T47D (cell line): Measurements from ENCODE around the gene CCDC15.

Experiments used
- DNase-seq, 2 experiments: peaks; one replicate each; pipeline versions ENCODE4 v3.0.0 to v3.0.0-alpha.2; 2011 to 2012; ENCODE audit warnings: low read depth in 1 of 2, low spot score in 1 of 2
- JUND ChIP-seq: IDR thresholded peaks from 2 replicates; pipeline ENCODE4 v1.6.1; 2012; ENCODE audit warnings: low read depth
- in situ Hi-C: cut with HindIII; loops from 2 replicates; pipeline ENCODE4 v1.10.0; 2016; ENCODE audit warnings: low sequenced_read_pairs, low pct_unique_long_range_greater_than_20kb

CCDC15 gene

GRCh38 chr11:124928942-124929665 is 24.9 kb upstream of the CCDC15 start:
- in situ Hi-C loops = no loop called here
- TF ChIP-seq JUND = no peak
- no peak for DNase-seq

- TF ChIP-seq JUND = no peak
- in situ Hi-C loops = no loop called here
Measured at GRCh38 chr11:124930799-124931198, 23.2 kb upstream of the CCDC15 start.

GRCh38 chr11:124934862-124935547 is 19.0 kb upstream of the CCDC15 start:
- DNase-seq = no peak
- in situ Hi-C loops = no loop called here
- no peak for TF ChIP-seq JUND

More at GRCh38 chr11:124930799-124931198, 23.2 kb upstream of the CCDC15 start:
- no peak for DNase-seq

GRCh38 chr11:124935548-124936514 is 18.2 kb upstream of the CCDC15 start, which contains the start of gene HEPACAM:
TSS of gene HEPACAM (minus strand) at chr11:124936047. CDS start at chr11:124936006, 41 bp downstream.
- no peak for DNase-seq
- TF ChIP-seq JUND = no peak
- in situ Hi-C loops = no loop called here

- in situ Hi-C loops = no loop called here
- no peak for TF ChIP-seq JUND
- no peak for DNase-seq
Measured at GRCh38 chr11:124937336-124937935, 16.6 kb upstream of the CCDC15 start.

- no peak for TF ChIP-seq JUND
- in situ Hi-C loops = no loop called here
- DNase-seq = no peak
Measured at GRCh38 chr11:124938206-124938765, 15.7 kb upstream of the CCDC15 start.

- no peak for TF ChIP-seq JUND
- in situ Hi-C loops = no loop called here
- DNase-seq = no peak
Measured at GRCh38 chr11:124938970-124939369, 15.0 kb upstream of the CCDC15 start.

- TF ChIP-seq JUND = no peak
- DNase-seq = no peak
- in situ Hi-C loops = no loop called here
Measured at GRCh38 chr11:124941703-124942102, 12.3 kb upstream of the CCDC15 start.

- TF ChIP-seq JUND = no peak
- DNase-seq = no peak
- in situ Hi-C loops = no loop called here
Measured at GRCh38 chr11:124942466-124943253, 11.3 kb upstream of the CCDC15 start.

GRCh38 chr11:124943254-124943616 is 10.8 kb upstream of the CCDC15 start:
- TF ChIP-seq JUND = no peak
- in situ Hi-C loops = no loop called here
- DNase-seq = no peak

GRCh38 chr11:124943741-124944140 is 10.3 kb upstream of the CCDC15 start:
- TF ChIP-seq JUND = no peak
- no peak for DNase-seq
- in situ Hi-C loops = no loop called here
